ENCODE measurements around the gene LRFN3. TPM values are rescaled to one million over a fixed set of nuclear protein-coding genes. Genes with fewer than 3 reads are reported as not detected.
A peak's percentile ranks its signal among the peaks of the same experiment; 100 is the strongest.
"Not testable (repeated sequence)": the region's sequence is repeated elsewhere in the genome, so short reads cannot be mapped to it uniquely, and the experiment has no call there.

The LRFN3 gene
- total and polyA plus RNA-seq, 5 experiments from 2014 or later, result 0.62 to 11.4 (median 1.4) TPM

DNA sequence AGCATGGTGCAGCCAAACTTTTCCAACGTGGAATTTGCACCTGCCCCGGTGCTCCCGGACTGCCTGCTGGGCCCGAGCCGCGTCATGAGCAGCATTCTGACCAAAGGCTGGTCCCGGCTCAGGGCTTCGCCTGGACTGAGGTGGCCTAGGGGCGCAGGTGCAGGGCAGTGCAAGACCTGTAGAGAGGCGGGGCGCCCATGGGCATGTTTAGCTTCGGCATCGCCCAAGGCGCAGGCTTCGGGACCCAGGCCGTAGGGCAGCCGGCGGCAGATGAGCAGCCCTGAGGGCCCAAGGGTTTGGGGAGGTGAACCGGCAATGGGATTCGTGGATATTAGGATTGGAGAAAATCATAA, 23.8 kb downstream of the LRFN3 start:
- Mint-ChIP-seq H3K27me3 (peaks cover 0 to 8% (median 3%) of the 10 kb centered on the region in 5 donors), H3K4me1 (peaks cover 20 to 46% (median 33%) of the 10 kb centered on the region in 4 donors), H3K4me3 (peak overlapping the region; percentile 53 to 79 (median 70)), H3K36me3 (no peaks in the 10 kb centered on the region), H3K27ac (peak overlapping the region in 1 of 10 donors; percentile 29), H3K9me3 (peaks cover 0 to 3% (median 0%) of the 10 kb centered on the region in 9 donors)
- no peak for ATAC-seq
- DNase-seq, result no peak
- POLR2A ChIA-PET, result interaction anchor here (2.3 kb wide), 1 partner anchor 34 kb away, joined by 6 read pairs; no protein-coding TSS in a partner anchor

DNA sequence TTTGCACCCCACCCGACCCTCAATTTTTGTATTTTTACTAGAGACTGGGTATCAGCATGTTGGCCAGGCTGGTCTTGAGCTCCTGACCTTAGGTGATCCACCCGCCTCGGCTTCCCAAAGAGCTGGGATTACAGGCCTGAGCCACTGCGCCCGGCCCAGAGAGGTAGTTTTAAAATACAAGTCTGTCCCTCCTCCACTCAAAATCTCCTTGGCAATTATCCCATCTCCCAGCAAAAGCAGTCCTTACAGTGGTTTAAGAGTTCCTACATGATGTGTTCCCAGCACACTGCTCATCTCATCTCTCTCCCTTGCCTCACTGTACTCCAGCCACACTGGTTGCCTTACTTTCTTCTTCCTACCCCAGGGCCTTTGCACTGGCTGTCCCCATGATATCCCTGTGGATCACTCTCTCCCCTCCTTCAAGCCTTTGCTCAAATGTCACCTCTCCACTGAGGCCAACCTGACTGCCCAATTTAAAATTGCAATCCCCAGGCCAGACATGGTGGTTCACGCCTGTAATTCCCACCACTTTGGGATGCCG, 24.3 kb downstream of the LRFN3 start:
- Mint-ChIP-seq H3K4me3 (peak overlapping the region; percentile 13 to 80 (median 42)), H3K36me3 (no peaks in the 10 kb centered on the region), H3K4me1 (peaks cover 17 to 41% (median 29%) of the 10 kb centered on the region in 4 donors), H3K27ac (peak overlapping the region in 1 of 10 donors; percentile 37), H3K9me3 (peaks cover 0 to 3% (median 0%) of the 10 kb centered on the region in 9 donors), H3K27me3 (peaks cover 0 to 8% (median 3%) of the 10 kb centered on the region in 5 donors)
- DNase-seq, result no peak
- POLR2A ChIA-PET, result interaction anchor here (2.3 kb wide), 1 partner anchor 34 kb away, joined by 6 read pairs; no protein-coding TSS in a partner anchor
- ATAC-seq, result no peak

DNA sequence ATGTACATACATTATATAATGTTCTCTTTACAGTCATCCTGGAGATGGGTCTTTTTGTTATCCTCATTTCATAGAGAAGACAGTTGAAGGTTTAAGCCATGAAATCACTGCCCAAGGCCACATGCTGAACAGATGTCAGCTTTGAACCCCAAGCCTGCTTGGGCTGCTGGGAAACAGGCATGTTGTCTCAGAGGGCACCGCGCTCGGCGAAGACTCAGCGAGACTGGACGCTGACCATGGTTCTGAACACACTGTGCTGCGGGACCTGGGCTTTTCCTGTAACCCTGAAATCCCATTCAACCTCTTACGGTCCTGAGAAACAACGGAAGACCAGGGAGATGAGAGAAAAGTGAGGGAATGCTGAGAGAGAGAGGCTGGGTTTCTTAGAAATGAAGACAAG, 27.3 kb downstream of the LRFN3 start:
- H3K9me3 Mint-ChIP-seq, result peaks cover 0 to 1% (median 0%) of the 10 kb centered on the region in 9 donors
- H3K36me3 Mint-ChIP-seq, result no peaks in the 10 kb centered on the region
- H3K27me3 Mint-ChIP-seq, result peaks cover 0 to 11% (median 5%) of the 10 kb centered on the region in 5 donors
- H3K4me1 Mint-ChIP-seq, result peaks cover 6 to 12% (median 10%) of the 10 kb centered on the region in 4 donors
- peak in 6 of 10 donors; percentile 26 to 53 (median 38) for DNase-seq
- H3K4me3 Mint-ChIP-seq, result no peak overlapping the region
- no peak for ATAC-seq
- POLR2A ChIA-PET, result no interaction called here
- no peak overlapping the region for H3K27ac Mint-ChIP-seq

DNA sequence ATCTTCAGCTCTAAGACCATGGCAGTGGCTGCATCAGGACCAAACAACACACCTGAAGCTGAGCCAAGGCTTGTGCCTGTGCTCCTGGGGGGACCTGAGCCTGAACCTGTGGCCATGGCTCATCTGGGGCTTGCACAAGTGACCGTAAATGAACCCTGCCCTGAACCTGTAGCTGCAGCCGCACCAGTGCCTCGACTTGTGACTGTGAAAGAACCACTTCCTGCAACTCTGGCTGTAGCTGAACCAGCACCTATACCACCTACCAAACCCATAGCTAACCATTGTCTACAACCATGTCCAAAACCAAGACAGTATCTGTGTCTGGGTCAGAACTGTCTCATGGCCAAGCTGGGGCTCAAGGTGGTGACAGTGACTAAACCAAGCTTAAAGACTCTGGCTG, 30.6 kb downstream of the LRFN3 start:
- ATAC-seq, result no peak

DNA sequence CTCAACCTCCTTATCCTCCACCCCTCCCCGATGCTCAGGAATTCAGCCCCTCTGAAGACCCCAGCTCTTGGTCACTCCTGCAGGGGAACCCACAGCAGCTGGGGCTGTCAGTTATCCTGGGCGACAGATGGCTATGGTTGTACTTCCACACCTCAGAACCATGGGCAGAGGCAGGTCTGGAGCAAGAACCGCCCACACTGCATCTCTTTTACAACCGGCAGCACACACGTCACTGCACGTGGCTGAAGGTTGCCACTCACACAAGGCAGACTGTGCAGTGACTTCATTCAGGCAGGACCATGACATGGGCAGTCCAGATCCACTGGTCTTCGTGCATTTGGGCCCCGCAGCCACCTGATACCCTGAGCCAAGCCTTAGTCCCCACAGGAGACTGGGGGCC, 37.3 kb downstream of the LRFN3 start:
- Mint-ChIP-seq H3K27me3 (peaks cover 0 to 25% (median 9%) of the 10 kb centered on the region in 5 donors), H3K4me3 (no peak overlapping the region), H3K27ac (no peak overlapping the region), H3K36me3 (no peaks in the 10 kb centered on the region), H3K9me3 (no peaks in the 10 kb centered on the region), H3K4me1 (peaks cover 0 to 7% (median 5%) of the 10 kb centered on the region in 4 donors)
- POLR2A ChIA-PET, result no interaction called here
- DNase-seq (no peak), ATAC-seq (no peak)

More for the DNA sequence above, 30.6 kb downstream of the LRFN3 start:
- DNase-seq, result no peak
- POLR2A ChIA-PET, result interaction anchor here (0.7 kb wide), 1 partner anchor 248 kb away, joined by 4 read pairs; the partner anchor contains the start of genes ZNF146 and ZNF565
- Mint-ChIP-seq H3K27me3 (peaks cover 0 to 6% (median 5%) of the 10 kb centered on the region in 5 donors), H3K27ac (no peak overlapping the region), H3K36me3 (no peaks in the 10 kb centered on the region), H3K4me3 (no peak overlapping the region), H3K4me1 (peaks cover 0 to 7% (median 5%) of the 10 kb centered on the region in 4 donors), H3K9me3 (no peaks in the 10 kb centered on the region)

DNA sequence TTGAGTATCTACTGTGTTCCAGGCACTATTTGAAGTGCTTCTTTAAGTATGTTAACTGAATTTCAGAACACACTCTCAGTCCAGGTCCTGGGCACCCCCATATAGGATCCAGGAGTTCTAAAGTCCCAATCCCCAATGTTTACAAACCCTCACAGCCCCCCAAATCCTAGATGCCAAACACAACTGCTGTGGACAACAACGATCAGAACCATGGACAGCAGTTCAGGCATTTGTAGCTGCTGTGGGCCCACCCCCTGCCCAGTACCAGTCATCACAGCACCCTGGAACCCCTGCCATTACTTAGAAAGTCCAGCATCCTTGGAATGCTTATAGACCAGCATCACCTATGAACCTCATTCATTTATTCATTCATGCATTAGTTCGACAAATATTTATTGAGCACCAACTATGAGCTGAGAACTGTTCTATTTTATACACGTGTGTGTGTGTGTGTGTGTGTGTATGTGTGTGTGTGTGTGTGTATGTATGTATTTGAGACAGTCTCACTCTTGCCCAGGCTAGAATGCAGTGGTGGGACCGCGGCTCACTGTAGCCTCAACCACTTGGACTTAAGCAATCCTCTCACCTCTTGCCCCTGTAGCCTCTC, 39.5 kb downstream of the LRFN3 start:
- DNase-seq (peak in 2 of 10 donors; percentile 22 to 26), ATAC-seq (peak in 1 of 2 donors; percentile 33)
- Mint-ChIP-seq H3K4me3 (no peak overlapping the region), H3K27ac (no peak overlapping the region), H3K9me3 (no peaks in the 10 kb centered on the region), H3K36me3 (no peaks in the 10 kb centered on the region), H3K27me3 (peaks cover 6 to 37% (median 21%) of the 10 kb centered on the region in 5 donors), H3K4me1 (peaks cover 0 to 5% (median 0%) of the 10 kb centered on the region in 4 donors)
- POLR2A ChIA-PET, result no interaction called here

DNA sequence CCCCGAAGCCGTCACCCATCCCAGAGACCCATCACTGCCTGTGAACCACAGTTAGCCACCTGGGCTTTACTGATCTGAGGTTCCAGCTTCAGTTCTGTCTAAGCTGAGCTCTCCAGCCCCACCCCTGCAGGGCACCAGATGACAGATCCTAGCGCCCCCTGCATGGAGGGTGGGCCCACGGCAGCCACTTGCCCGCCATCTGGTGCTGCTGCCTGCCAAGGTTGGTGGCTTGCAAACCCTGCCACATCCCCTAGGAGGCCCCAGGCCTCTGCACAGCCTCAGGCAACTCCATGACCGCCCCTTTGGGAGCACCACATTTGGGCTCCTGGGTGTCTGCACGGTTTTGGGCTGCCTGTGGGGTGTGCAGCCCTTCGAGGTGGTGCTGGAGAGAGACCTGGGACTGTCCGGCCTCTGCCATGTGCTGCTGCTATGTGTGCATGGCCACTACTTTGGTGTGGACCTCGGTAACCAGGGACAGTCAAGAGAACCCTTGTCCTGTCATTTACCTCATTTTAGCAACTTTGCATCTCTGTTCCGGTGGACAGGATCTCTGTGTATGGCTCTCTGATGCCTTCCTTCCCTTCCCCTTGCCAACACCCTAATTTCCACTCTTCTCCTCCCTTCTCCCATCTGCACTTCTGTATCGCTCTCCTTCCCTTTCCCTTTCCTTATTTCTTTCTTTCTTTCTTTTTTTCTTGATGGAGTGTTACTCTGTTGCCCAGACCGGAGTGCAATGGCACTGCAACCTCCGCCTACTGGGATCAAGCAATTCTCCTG, 41.5 kb downstream of the LRFN3 start:
- ATAC-seq (peak; percentile 62 to 69), DNase-seq (peak in 3 of 10 donors; percentile 15 to 69 (median 29))
- Mint-ChIP-seq H3K36me3 (no peaks in the 10 kb centered on the region), H3K4me3 (no peak overlapping the region), H3K27ac (no peak overlapping the region), H3K4me1 (peaks cover 0 to 3% (median 0%) of the 10 kb centered on the region in 4 donors), H3K9me3 (no peaks in the 10 kb centered on the region), H3K27me3 (peaks cover 9 to 46% (median 34%) of the 10 kb centered on the region in 5 donors)
- POLR2A ChIA-PET, result interaction anchor here (0.5 kb wide), 1 partner anchor 13 kb away, joined by 3 read pairs; no protein-coding TSS in a partner anchor

DNA sequence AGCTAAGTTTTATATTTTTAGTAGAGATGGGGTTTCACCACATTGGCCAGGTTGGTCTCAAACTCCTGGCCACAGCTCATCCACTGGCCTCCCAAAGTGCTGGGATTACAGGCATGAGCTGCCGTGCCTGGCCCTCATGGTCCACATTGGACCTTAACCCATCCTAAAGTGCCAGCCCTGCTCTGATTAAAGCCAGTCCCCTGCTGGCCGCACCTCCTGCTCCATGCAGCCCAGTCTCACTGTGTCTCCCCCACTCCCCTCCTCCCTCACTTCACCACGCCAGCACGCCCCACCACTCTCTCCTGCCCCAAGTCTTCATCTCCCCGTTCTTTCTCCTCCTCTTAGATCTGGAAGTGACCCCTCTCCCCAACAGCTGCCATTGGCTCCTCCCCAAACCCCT, 42.1 kb downstream of the LRFN3 start:
- Mint-ChIP-seq H3K27me3 (peaks cover 9 to 49% (median 37%) of the 10 kb centered on the region in 5 donors), H3K4me1 (peaks cover 0 to 3% (median 0%) of the 10 kb centered on the region in 4 donors), H3K4me3 (no peak overlapping the region), H3K27ac (no peak overlapping the region), H3K36me3 (no peaks in the 10 kb centered on the region), H3K9me3 (no peaks in the 10 kb centered on the region)
- no peak for ATAC-seq
- no peak for DNase-seq
- POLR2A ChIA-PET, result no interaction called here

DNA sequence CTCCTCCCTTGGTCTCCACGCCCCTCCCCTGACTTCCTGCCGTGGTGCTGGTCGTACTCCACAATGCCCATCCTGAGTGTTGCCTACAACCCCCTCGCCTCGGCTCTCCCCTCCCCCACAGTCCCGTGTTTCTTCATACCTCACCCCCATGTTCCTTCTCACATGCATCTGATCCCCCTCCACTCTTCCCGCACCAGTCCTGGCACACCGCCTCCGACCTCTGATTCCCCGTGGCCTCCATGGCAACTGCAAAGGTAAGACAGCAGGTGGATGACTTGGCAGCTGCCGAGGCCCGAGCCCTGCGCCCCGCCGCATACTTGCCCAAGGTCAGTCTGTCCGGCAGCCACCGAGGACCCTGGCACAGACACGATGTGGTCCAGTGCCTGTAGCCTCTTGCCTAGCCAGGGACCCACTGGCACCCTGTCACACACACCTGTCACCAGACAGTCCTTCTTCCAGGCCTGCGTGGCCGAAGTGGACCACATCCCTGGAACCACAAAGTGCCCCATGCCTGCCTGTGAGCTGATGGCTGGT, 42.7 kb downstream of the LRFN3 start:
- Mint-ChIP-seq H3K36me3 (no peaks in the 10 kb centered on the region), H3K4me1 (peaks cover 0 to 3% (median 0%) of the 10 kb centered on the region in 4 donors), H3K27ac (no peak overlapping the region), H3K9me3 (no peaks in the 10 kb centered on the region), H3K27me3 (peaks cover 9 to 55% (median 42%) of the 10 kb centered on the region in 5 donors), H3K4me3 (no peak overlapping the region)
- no peak for DNase-seq
- no peak for ATAC-seq
- POLR2A ChIA-PET, result no interaction called here

DNA sequence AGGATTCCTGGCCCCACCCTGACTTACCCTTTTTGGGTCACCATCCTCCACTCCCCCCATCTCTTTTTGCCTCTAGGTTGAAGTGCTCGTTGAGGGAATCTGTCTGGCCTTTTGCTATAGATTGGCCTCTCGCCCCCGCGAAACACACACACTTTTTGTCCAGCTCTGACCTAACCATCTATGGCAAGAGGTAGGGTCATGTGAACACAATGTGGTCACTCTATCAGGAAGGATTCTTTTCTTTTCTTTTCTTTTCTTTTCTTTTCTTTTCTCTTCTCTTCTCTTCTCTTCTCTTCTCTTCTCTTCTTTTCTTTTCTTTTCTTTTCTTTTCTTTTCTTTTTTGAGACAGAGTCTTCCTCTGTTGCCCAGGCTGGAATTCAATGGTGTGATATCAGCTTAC, 44.8 kb downstream of the LRFN3 start:
- POLR2A ChIA-PET, result interaction anchor here (0.6 kb wide), 1 partner anchor 88 kb away, joined by 4 read pairs; no protein-coding TSS in a partner anchor

DNA sequence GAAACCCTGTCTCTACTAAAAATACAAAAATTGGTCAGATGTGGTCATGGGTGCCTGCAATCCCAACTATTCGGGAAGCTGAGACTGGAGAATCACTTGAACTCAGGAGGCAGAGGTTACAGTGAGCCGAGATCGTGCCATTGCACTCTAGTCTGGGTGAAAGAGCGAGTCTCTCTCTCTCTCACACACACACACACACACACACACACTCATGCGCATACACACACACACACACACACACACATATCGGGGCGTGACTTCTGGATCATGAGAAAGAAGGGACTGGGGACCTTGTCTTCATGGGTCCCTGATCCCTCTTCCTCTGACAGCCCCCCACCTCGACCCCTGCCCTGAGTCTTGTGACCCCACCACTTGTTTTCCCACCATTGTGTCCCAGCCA, 47.0 kb downstream of the LRFN3 start:
- H3K36me3 Mint-ChIP-seq, result peaks cover 0 to 2% (median 0%) of the 10 kb centered on the region in 3 donors
- H3K27ac Mint-ChIP-seq, result no peak overlapping the region
- ATAC-seq (no peak), DNase-seq (no peak)
- peaks cover 0 to 2% (median 0%) of the 10 kb centered on the region in 9 donors for H3K9me3 Mint-ChIP-seq
- no peak overlapping the region for H3K4me3 Mint-ChIP-seq
- H3K4me1 Mint-ChIP-seq, result peaks cover 5 to 7% (median 7%) of the 10 kb centered on the region in 4 donors
- peaks cover 28 to 77% (median 67%) of the 10 kb centered on the region in 5 donors for H3K27me3 Mint-ChIP-seq
- POLR2A ChIA-PET, result no interaction called here

More for the DNA sequence above, 44.8 kb downstream of the LRFN3 start:
- H3K27me3 Mint-ChIP-seq, result peaks cover 25 to 68% (median 58%) of the 10 kb centered on the region in 5 donors
- peak overlapping the region in 1 of 10 donors; percentile 35 for H3K4me3 Mint-ChIP-seq
- H3K36me3 Mint-ChIP-seq, H3K4me1 Mint-ChIP-seq, H3K9me3 Mint-ChIP-seq, ATAC-seq, DNase-seq: not testable (repeated sequence)
- H3K27ac Mint-ChIP-seq, result peak overlapping the region in 1 of 10 donors; percentile 57

DNA sequence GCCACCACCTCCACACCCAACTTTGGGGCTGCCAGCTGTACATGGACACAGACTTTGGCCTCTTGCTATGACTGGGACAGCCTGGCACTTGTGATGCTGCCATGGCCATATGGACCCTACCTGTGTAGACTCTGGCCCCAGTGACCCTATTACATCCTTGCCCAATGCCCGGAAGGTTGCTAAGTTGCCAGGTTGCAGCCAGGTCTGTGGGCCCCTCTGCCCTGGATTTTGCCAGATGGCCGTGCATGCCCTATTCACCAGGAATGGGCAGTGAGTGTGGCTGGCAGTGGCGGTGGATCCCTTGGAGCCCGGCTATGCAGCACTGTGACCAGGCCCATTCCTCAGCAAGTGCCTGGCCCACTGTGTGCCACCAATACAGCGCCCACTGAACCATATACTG, 49.9 kb downstream of the LRFN3 start:
- Mint-ChIP-seq H3K36me3 (peaks cover 0 to 2% (median 0%) of the 10 kb centered on the region in 3 donors), H3K4me3 (peak overlapping the region in 6 of 10 donors; percentile 13 to 83 (median 56)), H3K4me1 (peaks cover 5 to 7% (median 7%) of the 10 kb centered on the region in 4 donors), H3K27me3 (peaks cover 19 to 69% (median 50%) of the 10 kb centered on the region in 5 donors), H3K9me3 (peaks cover 0 to 2% (median 0%) of the 10 kb centered on the region in 9 donors), H3K27ac (no peak overlapping the region)
- no peak for DNase-seq
- no peak for ATAC-seq
- POLR2A ChIA-PET, result no interaction called here

Measured in naive thymus-derived CD8-positive, alpha-beta T cell (primary cell).